Nucleus accumbens (tissue), 56 donors: ENCODE data around the gene DLGAP1.

Experiments
- DNase-seq, 56 donors: peaks; one replicate each; lab custom pipeline; 2025; lab: John Stamatoyannopoulos, UW

Gene DLGAP1

GRCh38 chr18:3877678-3878077, 577.4 kb downstream of the DLGAP1 start:
- DNase-seq: no peak

- DNase-seq: no peak
These were observed 579.1 kb downstream of the DLGAP1 start for GRCh38 chr18:3875961-3876360.

DNA sequence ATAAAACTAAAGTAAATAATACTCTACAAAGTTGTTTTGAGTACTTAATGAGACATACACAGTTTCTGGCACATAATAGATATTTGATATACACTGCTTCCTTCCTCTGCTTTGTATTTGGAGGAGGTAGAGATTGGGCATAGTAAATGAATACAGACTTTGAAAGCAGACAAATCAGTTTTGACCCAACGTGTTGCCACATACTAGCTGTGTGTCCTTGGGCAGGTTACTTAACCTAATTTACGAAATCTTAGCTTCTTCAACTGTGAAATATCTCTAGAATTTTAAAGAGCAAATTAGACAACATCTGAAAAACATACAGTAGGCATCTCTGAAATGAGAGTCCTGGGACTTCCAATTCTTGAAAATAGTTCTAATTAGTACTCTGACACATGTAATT, 579.7 kb downstream of the DLGAP1 start:
- no peak for DNase-seq

- DNase-seq: no peak
These were observed 580.5 kb downstream of the DLGAP1 start for GRCh38 chr18:3874581-3874980.

DNA sequence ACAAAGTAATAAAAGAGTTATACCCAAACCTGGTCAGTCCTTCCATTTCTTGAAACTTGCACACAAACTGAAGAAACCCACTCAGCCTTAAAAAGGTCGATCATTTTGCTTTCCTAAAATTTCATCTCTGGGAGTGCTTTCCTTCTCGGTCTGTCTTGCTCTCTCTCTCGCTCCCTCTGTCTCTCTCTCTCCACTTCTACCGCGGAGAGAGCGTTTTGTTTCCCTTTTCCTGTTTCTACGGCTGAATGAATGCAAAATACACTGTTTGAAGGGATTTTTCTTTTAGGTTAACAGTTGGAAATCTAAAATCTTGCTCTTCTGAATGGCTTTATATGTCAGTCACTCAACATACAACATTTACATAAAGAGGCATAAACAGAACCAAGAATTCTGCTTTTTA, 581.0 kb downstream of the DLGAP1 start:
- no peak for DNase-seq

DNA sequence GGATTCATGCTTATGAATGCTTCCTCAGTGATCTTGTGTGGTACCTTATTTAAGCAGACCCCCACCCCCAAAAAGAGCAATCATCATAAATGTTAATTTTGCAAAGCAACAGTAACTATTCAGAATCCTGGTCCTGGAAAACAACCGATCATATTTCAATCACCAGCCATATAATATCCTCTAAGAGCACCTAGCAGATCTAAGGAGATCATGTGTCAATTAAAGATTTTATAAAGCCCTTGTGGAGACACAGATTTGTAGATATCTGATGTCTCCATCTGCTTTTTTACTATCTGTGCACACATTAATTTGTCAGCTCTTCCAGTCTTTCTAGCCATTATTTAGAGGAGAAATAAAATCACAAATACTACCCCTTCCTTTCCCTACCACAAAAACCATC, 581.4 kb downstream of the DLGAP1 start:
- no peak for DNase-seq

DNA sequence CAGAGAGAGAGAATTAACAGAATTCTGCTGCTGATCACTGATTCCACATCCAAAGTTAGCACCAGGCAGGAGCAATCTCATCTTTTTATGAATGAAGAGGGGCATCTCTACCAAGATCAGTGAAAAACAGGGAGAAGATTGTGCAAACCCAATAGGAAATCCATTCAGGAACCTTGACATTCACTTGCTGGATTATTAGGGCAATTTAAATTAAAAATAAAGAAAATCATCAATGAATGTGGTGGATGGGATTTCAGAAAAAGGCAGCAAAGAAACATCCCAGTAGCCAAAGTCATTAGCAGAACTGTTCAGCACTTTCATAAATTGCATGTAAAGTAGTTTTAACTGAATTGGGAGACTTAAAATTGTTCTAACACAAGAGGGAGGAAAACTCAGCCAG, 581.9 kb downstream of the DLGAP1 start:
- no peak for DNase-seq

DNA sequence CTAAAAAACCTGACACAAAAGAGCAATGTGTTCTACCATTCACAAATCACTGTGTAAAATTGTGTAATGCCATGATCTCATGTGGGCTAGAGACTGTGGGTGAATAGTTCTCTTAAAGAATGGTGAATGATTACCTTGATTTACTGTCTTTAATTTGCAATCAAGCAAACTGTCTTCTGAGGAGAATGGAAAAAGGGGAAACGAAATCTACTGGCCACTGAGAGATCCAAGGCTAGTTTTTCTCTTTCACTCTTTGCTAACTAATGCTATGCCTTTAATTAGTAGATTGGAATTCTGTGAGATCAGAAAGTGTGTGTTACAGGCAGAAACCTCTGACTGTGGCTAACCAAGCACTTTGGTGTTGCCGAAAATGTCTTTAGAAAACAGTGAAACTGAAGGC, 582.5 kb downstream of the DLGAP1 start:
- no peak for DNase-seq

GRCh38 chr18:3871687-3872086, 583.4 kb downstream of the DLGAP1 start:
- DNase-seq: no peak

DNA sequence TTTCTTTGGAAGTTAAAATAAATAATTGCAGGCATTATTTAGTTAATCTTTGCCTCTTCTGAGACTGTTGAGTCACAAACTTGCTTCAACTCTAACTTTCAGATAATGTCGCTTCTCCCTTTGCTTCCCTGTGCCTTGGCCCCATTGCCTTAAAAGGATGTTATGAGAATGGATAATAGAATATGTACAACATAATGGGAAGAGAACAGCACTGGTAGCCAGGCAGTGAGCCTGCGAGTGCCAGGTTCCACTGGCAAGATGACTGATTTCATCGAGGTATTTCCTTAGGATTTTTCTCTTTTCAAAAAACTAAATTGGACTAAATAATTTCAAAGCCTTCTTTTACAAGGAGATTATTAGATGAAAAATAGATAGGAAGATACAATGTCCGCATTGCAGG, 584.2 kb downstream of the DLGAP1 start:
- DNase-seq: no peak

- DNase-seq: no peak
These were observed 585.3 kb downstream of the DLGAP1 start for GRCh38 chr18:3869848-3870247.

- peak in 2 of 56 donors; percentile 7 to 10 for DNase-seq
These were observed 587.2 kb downstream of the DLGAP1 start for GRCh38 chr18:3867864-3868311.

DNA sequence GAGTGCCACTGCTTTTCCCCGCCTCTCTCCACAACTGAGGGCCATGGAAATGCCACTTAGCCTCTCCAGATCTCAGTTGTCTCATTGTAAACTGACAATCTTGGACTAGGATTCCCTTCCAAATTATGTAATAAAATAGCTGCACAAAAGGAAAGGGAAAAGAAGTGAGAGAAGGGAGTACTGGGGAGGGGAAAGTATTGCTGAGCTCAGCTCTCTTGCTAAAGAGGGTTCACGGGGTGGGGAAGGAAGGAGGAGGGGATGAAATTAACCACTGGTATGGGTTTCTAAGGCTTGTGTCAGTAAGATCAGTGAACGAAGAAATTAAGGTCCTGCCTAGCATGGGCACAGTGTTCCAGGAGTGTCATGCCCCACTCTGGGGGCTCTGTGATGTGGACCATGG, 587.9 kb downstream of the DLGAP1 start:
- no peak for DNase-seq

GRCh38 chr18:3864669-3865298, 590.3 kb downstream of the DLGAP1 start:
- DNase-seq: no peak

DNA sequence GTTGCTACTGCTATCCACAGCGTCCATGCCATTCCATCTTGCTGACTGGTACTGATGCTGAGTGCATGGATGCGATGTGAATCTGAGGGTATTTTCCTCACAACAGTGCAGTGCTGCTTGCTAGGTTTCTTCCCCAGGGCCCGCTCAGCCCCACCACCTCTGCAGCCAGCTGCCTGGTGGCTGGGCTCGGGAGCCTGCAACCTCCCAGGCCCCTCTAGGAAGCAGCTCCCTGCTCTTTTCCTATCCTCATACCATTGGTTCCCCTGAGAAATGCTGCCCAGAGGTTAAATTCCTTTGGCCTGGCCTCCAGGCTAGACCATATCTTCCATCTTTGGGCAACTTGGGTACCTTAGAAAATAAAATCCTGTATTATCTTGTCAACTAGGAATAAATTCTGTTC, 591.5 kb downstream of the DLGAP1 start:
- no peak for DNase-seq

- DNase-seq: no peak
These were observed 592.1 kb downstream of the DLGAP1 start for GRCh38 chr18:3863006-3863405.

DNA sequence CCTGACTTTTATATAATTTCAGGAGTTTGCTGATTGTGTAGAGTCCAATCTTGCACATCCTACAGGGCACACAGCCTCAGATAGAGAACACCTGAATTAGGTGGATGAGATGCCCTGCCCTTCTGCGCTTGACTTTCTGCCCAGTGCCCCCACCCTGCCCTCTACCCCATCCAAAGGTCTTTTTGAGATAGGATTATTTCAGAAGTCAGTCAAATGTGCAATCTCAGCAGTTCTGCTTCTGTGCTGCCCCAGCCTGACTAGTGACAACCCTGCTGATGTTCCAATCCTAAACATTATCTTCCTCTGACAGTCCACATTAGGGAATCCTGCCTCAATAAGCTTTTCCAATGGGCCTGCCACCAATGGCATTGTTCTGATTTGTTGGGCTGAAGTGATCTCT, 593.6 kb downstream of the DLGAP1 start:
- no peak for DNase-seq

DNA sequence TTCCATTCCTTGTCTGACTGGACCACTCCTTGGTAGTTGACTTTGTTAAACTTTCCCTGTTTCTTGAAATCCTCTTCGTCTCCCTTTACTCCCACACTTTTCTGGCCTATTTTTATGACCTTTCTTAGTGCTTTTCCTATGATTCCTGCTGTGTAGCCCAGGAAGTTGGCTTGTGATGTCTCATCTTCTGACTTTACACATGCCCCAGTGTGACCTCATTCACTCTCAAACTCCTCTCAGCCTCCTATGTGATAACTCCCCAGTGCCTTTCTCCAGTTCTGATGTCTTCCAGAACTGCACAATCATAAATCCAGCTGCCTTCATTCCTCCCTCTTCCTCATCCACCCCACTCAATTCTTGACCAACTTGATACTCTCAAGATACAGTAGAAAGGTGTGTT, 597.6 kb downstream of the DLGAP1 start:
- no peak for DNase-seq

GRCh38 chr18:3855966-3856365, 599.1 kb downstream of the DLGAP1 start:
- DNase-seq: no peak

DNA sequence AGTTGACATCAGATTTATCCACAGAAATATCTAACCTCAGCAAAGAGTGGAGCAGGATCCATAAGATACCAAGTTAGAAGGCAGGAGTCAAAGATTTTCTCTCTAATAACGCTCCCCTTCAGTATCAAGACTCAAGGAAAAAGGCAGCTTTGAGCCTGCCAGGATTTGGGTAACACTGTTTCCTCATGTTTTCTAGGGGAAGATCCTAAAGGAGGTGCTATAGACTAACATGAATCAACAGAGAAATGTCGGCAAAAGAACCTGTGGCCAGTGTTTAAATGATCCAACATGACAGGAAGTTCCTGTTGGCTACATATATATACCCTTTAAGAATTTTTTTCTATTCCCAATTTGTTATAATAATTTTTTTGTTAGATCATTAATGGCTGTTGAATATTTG, 602.8 kb downstream of the DLGAP1 start:
- DNase-seq: no peak

DNA sequence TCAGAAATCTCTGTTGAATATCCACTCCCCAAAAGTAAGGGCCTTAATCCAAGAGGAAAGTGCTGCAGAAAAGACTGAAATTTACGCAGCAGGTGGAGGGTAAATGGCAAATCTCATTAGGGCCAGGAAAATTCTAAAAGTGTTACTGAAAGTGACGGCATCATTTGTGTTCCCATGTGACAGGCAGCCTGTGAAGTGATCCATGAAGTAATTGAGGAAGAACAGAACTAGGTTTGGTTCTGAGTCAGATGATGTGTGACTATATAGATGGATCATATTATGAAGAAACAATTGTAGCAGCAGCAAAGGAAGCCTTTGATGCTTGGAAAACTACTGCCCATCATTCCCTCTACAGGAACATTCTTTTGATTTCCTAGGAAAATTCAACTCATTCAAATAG, 603.9 kb downstream of the DLGAP1 start:
- no peak for DNase-seq

- DNase-seq: peak in 24 of 56 donors; percentile 2 to 67 (median 17)
These were observed 606.8 kb downstream of the DLGAP1 start for GRCh38 chr18:3848316-3848715.

GRCh38 chr18:3845161-3845560, 609.9 kb downstream of the DLGAP1 start:
- no peak for DNase-seq
